ENCODE data around the gene DLX4.

- TF ChIP-seq POLR2A (IDR thresholded peaks at IDR 0.05; ENCODE audit: low read depth, low read length) (no peak), TAF1 (IDR thresholded peaks at IDR 0.05; ENCODE audit: borderline replicate concordance, low read depth, low read length) (no peak)
Observed at GRCh38 chr17:49975531-49975930, 6.5 kb downstream of the DLX4 start.
